Osteoblast (primary cell): ENCODE measurements around the gene CCM2. TPM values are rescaled to one million over a fixed set of nuclear protein-coding genes. Genes with fewer than 3 reads are reported as not detected.

Experiments
- DNase-seq: peaks from one replicate; pipeline ENCODE4 v3.0.0; 2011; ENCODE audit warnings: low spot score, mixed read lengths; ENCODE audit not compliant: insufficient read length; ENCODE audit errors: missing footprints
- H2AFZ ChIP-seq: 2 replicates; pipeline ENCODE4 v1.6.0; 2011; ENCODE audit warnings: mild to moderate bottlenecking, low read length
- H3K27ac ChIP-seq: 2 replicates; pipeline ENCODE4 v1.5.1; 2011; ENCODE audit warnings: mild to moderate bottlenecking, low read depth, low read length, moderate library complexity
- H3K27me3 ChIP-seq: 2 replicates; pipeline ENCODE4 v1.6.0; 2012; ENCODE audit warnings: mild to moderate bottlenecking, control low read depth, inconsistent platforms, low read length, moderate library complexity; ENCODE audit not compliant: insufficient read depth
- H3K36me3 ChIP-seq: 2 replicates; pipeline ENCODE4 v1.5.1; 2011; ENCODE audit warnings: mild to moderate bottlenecking, low read length, control low read depth, moderate library complexity; ENCODE audit not compliant: insufficient read depth
- H3K4me1 ChIP-seq: 2 replicates; pipeline ENCODE4 v1.5.1; 2011; ENCODE audit warnings: mild to moderate bottlenecking, low read length, control low read depth, moderate library complexity; ENCODE audit not compliant: insufficient read depth
- H3K4me2 ChIP-seq: 2 replicates; pipeline ENCODE4 v1.6.0; 2011; ENCODE audit warnings: mild to moderate bottlenecking, low read length; ENCODE audit not compliant: insufficient read depth
- H3K4me3 ChIP-seq: fragments of 200-600 bp; sonication (generic); 3 replicates; pipeline ENCODE4 v1.5.1; 2012; ENCODE audit warnings: mild to moderate bottlenecking, low read length, inconsistent platforms; ENCODE audit not compliant: insufficient read depth
- H3K79me2 ChIP-seq: 2 replicates; pipeline ENCODE4 v1.6.0; 2012; ENCODE audit warnings: mild to moderate bottlenecking, low read length, control low read depth, inconsistent platforms; ENCODE audit not compliant: insufficient read depth
- H3K9me3 ChIP-seq: 2 replicates; pipeline ENCODE4 v1.5.1; 2011; ENCODE audit warnings: low read depth, low read length, control low read depth
- H4K20me1 ChIP-seq: 2 replicates; pipeline ENCODE4 v1.6.0; 2012; ENCODE audit warnings: mild to moderate bottlenecking, low read length, control low read depth; ENCODE audit not compliant: insufficient read depth
- CTCF ChIP-seq: IDR thresholded peaks from 2 replicates; pipeline ENCODE4 v1.5.1; 2011; ENCODE audit warnings: mild to moderate bottlenecking, low read depth, low read length, moderate library complexity; ENCODE audit errors: extremely low read depth
- total RNA-seq: library from RNA; depleted of rRNA; stranded (reverse); fragments of >200 nt; gene quantifications from 2 replicates; pipeline ENCODE4 v1.2.3, GENCODE V29; 2012

The CCM2 gene
- total RNA-seq, 1 donor: 42.3 TPM

GRCh38 chr7:45117582-45117981 lies 117.6 kb downstream of the CCM2 start:
- Histone ChIP-seq H2AFZ (no peak overlapping the region), H4K20me1 (no peaks in the 10 kb centered on the region), H3K4me3 (no peak overlapping the region), H3K79me2 (no peaks in the 10 kb centered on the region), H3K4me2 (no peak overlapping the region), H3K4me1 (peaks cover 4% of the 10 kb centered on the region), H3K9me3 (no peaks in the 10 kb centered on the region), H3K27me3 (peaks cover 14% of the 10 kb centered on the region), H3K27ac (no peak overlapping the region), H3K36me3 (no peaks in the 10 kb centered on the region)
- DNase-seq: no peak
- no peak for TF ChIP-seq CTCF

GRCh38 chr7:45118292-45118691 lies 118.3 kb downstream of the CCM2 start:
- no peak for DNase-seq
- Histone ChIP-seq H3K9me3 (no peaks in the 10 kb centered on the region), H2AFZ (no peak overlapping the region), H3K27ac (no peak overlapping the region), H3K79me2 (no peaks in the 10 kb centered on the region), H3K4me2 (no peak overlapping the region), H3K4me1 (no peaks in the 10 kb centered on the region), H4K20me1 (no peaks in the 10 kb centered on the region), H3K27me3 (peaks cover 14% of the 10 kb centered on the region), H3K36me3 (no peaks in the 10 kb centered on the region), H3K4me3 (no peak overlapping the region)
- TF ChIP-seq CTCF: no peak

GRCh38 chr7:45118889-45119331 lies 118.9 kb downstream of the CCM2 start:
- no peak overlapping the region for H3K27ac ChIP-seq
- no peaks in the 10 kb centered on the region for H4K20me1 ChIP-seq
- no peak overlapping the region for H3K4me2 ChIP-seq

DNA sequence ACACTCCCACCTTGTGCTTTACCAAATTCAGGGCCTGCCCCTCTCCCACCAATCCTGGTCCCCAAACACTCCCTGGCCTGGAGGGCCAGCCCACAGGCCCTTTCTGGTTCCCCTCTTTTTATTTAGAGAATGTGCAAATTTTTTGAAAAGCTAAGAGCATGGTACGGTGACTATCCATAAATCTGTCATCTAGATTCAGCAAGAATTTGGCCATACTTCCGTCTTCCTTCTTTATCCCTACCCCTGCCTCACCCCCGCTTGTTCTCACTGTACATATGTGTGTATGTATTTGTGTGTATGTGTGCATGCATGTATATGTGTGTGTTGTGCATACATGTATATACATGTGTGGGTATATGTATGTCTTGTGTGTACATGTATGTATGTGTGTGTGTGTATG lies 119.5 kb downstream of the CCM2 start:
- peaks cover 11% of the 10 kb centered on the region for H3K27me3 ChIP-seq
- H3K27ac ChIP-seq: no peak overlapping the region
- no peak for DNase-seq
- no peak for TF ChIP-seq CTCF
- H3K4me2 ChIP-seq: no peak overlapping the region
- H3K4me3 ChIP-seq: no peak overlapping the region
- H2AFZ ChIP-seq: no peak overlapping the region
- H3K36me3 ChIP-seq: no peaks in the 10 kb centered on the region
- no peaks in the 10 kb centered on the region for H4K20me1 ChIP-seq
- no peaks in the 10 kb centered on the region for H3K79me2 ChIP-seq
- H3K9me3 ChIP-seq: no peaks in the 10 kb centered on the region
- H3K4me1 ChIP-seq: no peaks in the 10 kb centered on the region

More at GRCh38 chr7:45118889-45119331, 118.9 kb downstream of the CCM2 start:
- no peak overlapping the region for H2AFZ ChIP-seq
- no peaks in the 10 kb centered on the region for H3K4me1 ChIP-seq
- H3K9me3 ChIP-seq: no peaks in the 10 kb centered on the region
- no peaks in the 10 kb centered on the region for H3K36me3 ChIP-seq
- no peak for DNase-seq
- H3K79me2 ChIP-seq: no peaks in the 10 kb centered on the region
- no peak for TF ChIP-seq CTCF
- no peak overlapping the region for H3K4me3 ChIP-seq
- H3K27me3 ChIP-seq: peaks cover 14% of the 10 kb centered on the region
